Measurements from ENCODE around the gene RRP36. TPM values are rescaled to one million over a fixed set of nuclear protein-coding genes. Genes with fewer than 3 reads are reported as not detected.
"Not testable (repeated sequence)": the region's sequence is repeated elsewhere in the genome, so short reads cannot be mapped to it uniquely, and the experiment has no call there.

The RRP36 gene
- total RNA-seq, 1 experiment from 2014 or later = 63.4 TPM

DNA sequence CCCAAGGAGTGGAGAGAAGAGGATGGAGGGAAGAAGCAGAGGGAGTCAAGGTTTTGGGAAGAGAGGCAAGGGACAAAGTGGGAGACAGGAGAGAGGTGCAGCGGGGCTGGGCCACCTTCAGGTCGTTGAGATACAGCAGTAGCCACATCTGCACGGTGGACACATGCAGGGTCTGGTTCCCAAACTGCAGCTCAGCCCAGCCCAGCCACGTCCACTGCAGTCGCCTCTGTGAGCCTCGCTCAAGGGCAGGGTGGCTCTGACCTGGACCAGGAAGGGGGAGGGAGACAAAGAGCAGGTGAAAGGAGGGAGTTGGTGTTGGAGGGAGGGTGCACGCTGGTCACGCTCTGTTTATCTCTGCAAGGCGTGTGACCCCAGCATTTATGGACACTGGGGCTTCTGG, 17.3 kb downstream of the RRP36 start:
- intact Hi-C loops (cut with micrococcal nuclease) = no loop called here
- no peaks in the 10 kb centered on the region for H3K79me2 ChIP-seq (ENCODE audit: insufficient read depth, low read length)
- H3K9me3 ChIP-seq (ENCODE audit: control insufficient read depth in 1 of 2, insufficient read depth in 1 of 2, low read depth in 1 of 2, low read length in 2 of 2) = no peaks in the 10 kb centered on the region
- no peak for TF ChIP-seq YY1 (IDR thresholded peaks at IDR 0.05; ENCODE audit: extremely low read depth, insufficient replicate concordance, low read depth, low read length)
- no peak for TF ChIP-seq REST (IDR thresholded peaks at IDR 0.05; ENCODE audit: low read depth)
- no peak for TF ChIP-seq ELF1 (IDR thresholded peaks at IDR 0.05; ENCODE audit: borderline replicate concordance, low read depth)
- no peak overlapping the region for H3K4me2 ChIP-seq (ENCODE audit: low read length)
- no peak overlapping the region for H3K4me3 ChIP-seq (replicated peaks in 1 of 2; ENCODE audit: low read depth in 1 of 2, low read length in 2 of 2)
- H3K27me3 ChIP-seq (ENCODE audit: insufficient read depth, low read length) = no peaks in the 10 kb centered on the region
- ChIA-PET RAD21 (ENCODE audit: low non-redundant PET in 1 of 2, low total read pairs in 2 of 2, uncharacterized antibody in 2 of 2, unreplicated experiment in 2 of 2) (no interaction called here), CTCF (no interaction called here), POLR2A (no interaction called here)
- H3K9ac ChIP-seq (ENCODE audit: low read length) = no peak overlapping the region
- H2AFZ ChIP-seq (ENCODE audit: low read depth, low read length, poor library complexity, severe bottlenecking) = no peak overlapping the region
- no peaks in the 10 kb centered on the region for H4K20me1 ChIP-seq (ENCODE audit: insufficient read depth)
- no peaks in the 10 kb centered on the region for H3K9me2 ChIP-seq (ENCODE audit: insufficient read depth)
- H3K27ac ChIP-seq (ENCODE audit: low read depth, low read length) = no peak overlapping the region
- DNase-seq (ENCODE audit: low read depth, low spot score) = no peak
- BruUV-seq (replicated peaks) = no TSS peak
- no peaks in the 10 kb centered on the region for H3K4me1 ChIP-seq (ENCODE audit: control insufficient read depth in 1 of 2, insufficient read depth in 2 of 2, low read length in 2 of 2)
- no peak for ATAC-seq
- H3K36me3 ChIP-seq (ENCODE audit: control insufficient read depth in 1 of 2, insufficient read depth in 2 of 2, low read length in 2 of 2) = peaks cover 7 to 13% of the 10 kb centered on the region in 2 experiments; a peak in 3 of 4 replicates

GRCh38 chr6:43040542-43041257, 19.3 kb downstream of the RRP36 start:
- ATAC-seq = no peak
- Histone ChIP-seq H2AFZ (ENCODE audit: low read depth, low read length, poor library complexity, severe bottlenecking) (no peak overlapping the region), H4K20me1 (ENCODE audit: insufficient read depth) (no peaks in the 10 kb centered on the region), H3K4me1 (ENCODE audit: control insufficient read depth in 1 of 2, insufficient read depth in 2 of 2, low read length in 2 of 2) (no peaks in the 10 kb centered on the region), H3K9me3 (ENCODE audit: control insufficient read depth in 1 of 2, insufficient read depth in 1 of 2, low read depth in 1 of 2, low read length in 2 of 2) (no peaks in the 10 kb centered on the region), H3K9ac (ENCODE audit: low read length) (no peak overlapping the region), H3K27me3 (ENCODE audit: insufficient read depth, low read length) (no peaks in the 10 kb centered on the region), H3K4me3 (replicated peaks in 1 of 2; ENCODE audit: low read depth in 1 of 2, low read length in 2 of 2) (no peak overlapping the region), H3K79me2 (ENCODE audit: insufficient read depth, low read length) (no peaks in the 10 kb centered on the region), H3K36me3 (ENCODE audit: control insufficient read depth in 1 of 2, insufficient read depth in 2 of 2, low read length in 2 of 2) (peaks cover 0 to 13% of the 10 kb centered on the region in 2 experiments; a peak in 2 of 4 replicates), H3K9me2 (ENCODE audit: insufficient read depth) (no peaks in the 10 kb centered on the region), H3K27ac (ENCODE audit: low read depth, low read length) (no peak overlapping the region), H3K4me2 (ENCODE audit: low read length) (no peak overlapping the region)
- DNase-seq (ENCODE audit: low read depth, low spot score) = no peak
- CTCF ChIA-PET = no interaction called here
- intact Hi-C loops (cut with micrococcal nuclease) = no loop called here
- BruUV-seq (replicated peaks) = no TSS peak
- TF ChIP-seq ELF1 (IDR thresholded peaks at IDR 0.05; ENCODE audit: borderline replicate concordance, low read depth) (no peak), POLR2AphosphoS5 (IDR thresholded peaks at IDR 0.05; ENCODE audit: low read depth, low read length) (no peak), SIN3A (IDR thresholded peaks at IDR 0.05; ENCODE audit: low read depth) (no peak)
- TF ChIP-seq, protein P1, sequence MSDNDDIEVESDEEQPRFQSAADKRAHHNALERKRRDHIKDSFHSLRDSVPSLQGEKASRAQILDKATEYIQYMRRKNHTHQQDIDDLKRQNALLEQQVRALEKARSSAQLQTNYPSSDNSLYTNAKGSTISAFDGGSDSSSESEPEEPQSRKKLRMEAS (IDR thresholded peaks at IDR 0.05) = no peak
- RAD21 ChIA-PET (ENCODE audit: low non-redundant PET in 1 of 2, low total read pairs in 2 of 2, uncharacterized antibody in 2 of 2, unreplicated experiment in 2 of 2) = no interaction called here
- POLR2A ChIA-PET = interaction anchor here (0.7 kb wide), 1 partner anchor 13 kb away, joined by 4 read pairs; the partner anchor contains the start of gene CUL7

DNA sequence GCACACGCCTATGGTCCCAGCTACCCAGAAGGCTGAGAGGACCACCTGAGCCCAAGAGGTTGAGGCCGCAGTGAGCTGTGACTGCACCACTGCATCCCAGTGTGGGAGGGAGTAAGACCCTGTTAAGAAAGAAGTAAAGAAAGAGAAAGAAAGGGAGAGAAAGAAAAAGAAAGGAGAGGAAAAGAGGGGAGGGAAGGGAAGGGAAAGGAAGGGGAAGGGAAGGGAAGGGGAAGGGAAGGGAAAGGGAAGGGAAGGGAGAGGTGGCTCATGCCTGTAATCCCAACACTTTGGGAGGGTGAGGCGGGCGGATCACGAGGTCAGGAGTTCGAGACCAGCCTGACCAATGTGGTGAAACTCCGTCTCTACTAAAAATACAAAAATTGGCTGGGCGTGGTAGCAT, 20.1 kb downstream of the RRP36 start:
- H3K27me3 ChIP-seq (ENCODE audit: insufficient read depth, low read length); RAD21 ChIA-PET (ENCODE audit: low non-redundant PET in 1 of 2, low total read pairs in 2 of 2, uncharacterized antibody in 2 of 2, unreplicated experiment in 2 of 2); H3K9me3 ChIP-seq (ENCODE audit: control insufficient read depth in 1 of 2, insufficient read depth in 1 of 2, low read depth in 1 of 2, low read length in 2 of 2); H3K9ac ChIP-seq (ENCODE audit: low read length); H3K79me2 ChIP-seq (ENCODE audit: insufficient read depth, low read length); ATAC-seq; H3K4me1 ChIP-seq (ENCODE audit: control insufficient read depth in 1 of 2, insufficient read depth in 2 of 2, low read length in 2 of 2); H2AFZ ChIP-seq (ENCODE audit: low read depth, low read length, poor library complexity, severe bottlenecking); H4K20me1 ChIP-seq (ENCODE audit: insufficient read depth); H3K4me2 ChIP-seq (ENCODE audit: low read length); H3K9me2 ChIP-seq (ENCODE audit: insufficient read depth); CTCF ChIA-PET; H3K4me3 ChIP-seq (replicated peaks in 1 of 2; ENCODE audit: low read depth in 1 of 2, low read length in 2 of 2); POLR2A ChIA-PET; intact Hi-C loops (cut with micrococcal nuclease); DNase-seq (ENCODE audit: low read depth, low spot score); H3K27ac ChIP-seq (ENCODE audit: low read depth, low read length); BruUV-seq (replicated peaks): not testable (repeated sequence)
- peaks cover 0 to 13% of the 10 kb centered on the region in 2 experiments; a peak in 2 of 4 replicates for H3K36me3 ChIP-seq (ENCODE audit: control insufficient read depth in 1 of 2, insufficient read depth in 2 of 2, low read length in 2 of 2)
